HL-60 (cell line): ENCODE results near the gene ADAD2.

Experiments
- DNase-seq, 2 experiments: peaks; one replicate each; pipeline ENCODE4 v3.0.0-alpha.2; 2010 to 2020; ENCODE audit warnings: low read depth in 1 of 2, low spot score in 1 of 2
- H3K27ac ChIP-seq: fragments of 250-450 bp; sonication (Bioruptor Pico); replicated peaks from 2 replicates; pipeline ENCODE4 v1.5.1; 2020; ENCODE audit warnings: mild to moderate bottlenecking, moderate library complexity
- H3K27me3 ChIP-seq: fragments of 250-450 bp; sonication (Bioruptor Pico); 2 replicates; pipeline ENCODE4 v1.5.1; 2021; ENCODE audit warnings: mild to moderate bottlenecking, moderate library complexity; ENCODE audit not compliant: insufficient read depth, poor library complexity, severe bottlenecking
- H3K4me3 ChIP-seq: replicated peaks from 2 replicates; pipeline ENCODE4 v1.5.1; 2011; ENCODE audit warnings: mild to moderate bottlenecking, control low read depth, low read length; ENCODE audit not compliant: insufficient read depth
- CTCF ChIP-seq: IDR thresholded peaks from one replicate; pipeline ENCODE4 v1.5.1; 2011; ENCODE audit warnings: low read length, control low read depth, inconsistent platforms; ENCODE audit not compliant: insufficient read depth
- GABPA ChIP-seq: IDR thresholded peaks from 2 replicates; pipeline ENCODE4 v1.6.1; 2012; ENCODE audit warnings: low read depth
- POLR2AphosphoS5 ChIP-seq: IDR thresholded peaks from 2 replicates; pipeline ENCODE4 v1.6.1; 2012; ENCODE audit warnings: low read depth
- REST ChIP-seq: IDR thresholded peaks from 2 replicates; pipeline ENCODE4 v1.6.1; 2012; ENCODE audit warnings: low read depth; ENCODE audit not compliant: insufficient replicate concordance
- SPI1 ChIP-seq: IDR thresholded peaks from 2 replicates; pipeline ENCODE4 v1.6.1; 2012; ENCODE audit warnings: low read depth, mild to moderate bottlenecking, borderline replicate concordance
- long read RNA-seq: library from polyadenylated mRNA; unstranded; transcript quantifications from one replicate; pipeline ENCODE4 v2.0.0, GENCODE V29; 2020

The ADAD2 gene
- long read RNA-seq, result 0 reads

DNA sequence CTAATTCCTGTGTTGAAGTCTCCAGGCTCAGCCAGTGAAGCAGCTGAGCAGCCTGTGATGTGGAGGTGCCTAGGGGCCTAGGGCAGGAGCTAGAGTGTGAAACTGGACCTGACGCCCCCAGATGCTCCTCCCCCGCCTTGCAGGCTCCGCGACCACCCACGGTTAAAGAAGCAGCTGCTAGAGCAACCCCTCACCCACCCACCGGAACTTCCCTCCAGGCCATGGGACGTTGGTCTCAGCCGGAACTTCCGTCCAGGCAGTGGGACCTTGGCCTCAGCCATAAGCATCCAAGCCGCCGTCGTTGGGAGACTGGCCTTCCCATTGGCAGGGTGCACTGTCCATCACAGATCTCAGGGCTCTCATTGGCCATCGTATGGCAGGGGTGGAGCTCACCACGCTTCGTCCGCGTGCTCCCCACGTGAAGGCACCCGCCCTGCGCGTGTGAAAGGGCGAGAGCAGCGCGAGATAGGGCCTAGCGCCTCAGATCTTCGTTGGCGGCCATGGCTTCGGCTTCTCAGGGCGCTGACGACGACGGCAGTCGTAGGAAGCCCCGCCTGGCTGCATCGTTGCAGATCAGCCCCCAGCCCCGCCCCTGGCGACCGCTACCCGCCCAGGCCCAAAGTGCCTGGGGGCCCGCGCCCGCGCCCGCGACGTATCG is at the start of gene ADAD2:
Gene ADAD2 (plus strand): TSS at position 427 of the 658 bp plus-strand sequence. CDS start 74 bp downstream, at position 501.
- DNase-seq, result no peak
- H3K27ac ChIP-seq, result no peak within 1 kb of the TSS
- no peak within 1 kb of the TSS for H3K4me3 ChIP-seq
- H3K27me3 ChIP-seq, result peaks cover 2% of the 10 kb centered on the region
- no peak for TF ChIP-seq POLR2AphosphoS5

GRCh38 chr16:84143081-84143480 is 47.9 kb upstream of the ADAD2 start:
- DNase-seq, result no peak
- H3K27ac ChIP-seq, result 0 out of 2 replicates have a peak overlapping the region, but pooled peaks have one; percentile 12
- no peaks in the 10 kb centered on the region for H3K27me3 ChIP-seq
- H3K4me3 ChIP-seq, result no peak overlapping the region
- TF ChIP-seq REST, result no peak
- no peak for TF ChIP-seq POLR2AphosphoS5
- TF ChIP-seq GABPA, result no peak
- TF ChIP-seq CTCF, result no peak
- TF ChIP-seq SPI1, result no peak

GRCh38 chr16:84143784-84144199 is 47.2 kb upstream of the ADAD2 start:
- Histone ChIP-seq H3K27ac (no peak overlapping the region), H3K4me3 (peak overlapping the region; percentile 96), H3K27me3 (no peaks in the 10 kb centered on the region)
- no peak for DNase-seq
- TF ChIP-seq POLR2AphosphoS5, result no peak
- TF ChIP-seq GABPA, result no peak
- no peak for TF ChIP-seq REST
- TF ChIP-seq SPI1, result no peak
- no peak for TF ChIP-seq CTCF

DNA sequence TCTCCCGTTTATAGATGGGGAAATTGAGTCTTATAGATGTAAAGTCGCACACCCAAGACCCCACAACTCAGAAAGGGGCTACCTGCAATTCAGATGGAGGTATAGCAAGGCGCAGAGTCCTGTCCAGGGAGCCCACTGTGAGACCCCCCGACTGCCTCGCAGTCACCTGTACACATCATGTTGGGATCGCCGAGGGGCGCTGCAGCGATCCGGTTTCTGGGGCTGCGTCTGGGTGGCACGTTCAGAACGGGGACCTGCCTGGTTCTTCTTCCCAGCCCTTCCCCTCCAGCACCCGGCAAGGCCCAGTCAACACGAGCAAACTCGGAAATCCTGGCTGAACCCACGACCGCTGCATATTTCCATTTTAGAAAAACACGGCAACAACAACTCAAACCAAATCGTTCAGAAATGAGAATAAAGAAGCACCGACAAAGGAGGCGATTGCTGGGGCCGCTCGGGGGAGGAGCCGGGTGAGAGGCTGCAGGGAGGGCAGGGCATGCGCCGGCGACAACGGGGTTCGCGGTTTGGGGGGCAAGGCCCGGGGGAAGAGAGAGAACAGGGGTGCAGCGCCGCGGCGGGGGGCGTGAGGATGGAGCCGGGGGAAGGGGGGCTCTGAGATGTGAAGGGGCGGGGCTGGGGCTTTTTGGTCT is 46.6 kb upstream of the ADAD2 start:
- Histone ChIP-seq H3K4me3 (peak overlapping the region; percentile 96), H3K27me3 (no peaks in the 10 kb centered on the region), H3K27ac (peak overlapping the region; percentile 60)
- TF ChIP-seq REST (no peak), SPI1 (no peak), GABPA (no peak), POLR2AphosphoS5 (no peak)
- DNase-seq, result peak in 1 of 2 experiments; percentile 23
